Activated naive CD8-positive, alpha-beta T cell treated with anti-CD3 and anti-CD28 coated beads for 36 hours (primary cell): ENCODE data around the gene TMEM39B. TPM values are rescaled to one million over a fixed set of nuclear protein-coding genes. Genes with fewer than 3 reads are reported as not detected.
A peak's percentile ranks its signal among the peaks of the same experiment; 100 is the strongest.
"Not testable (repeated sequence)": the region's sequence is repeated elsewhere in the genome, so short reads cannot be mapped to it uniquely, and the experiment has no call there.

Experiments used
- DNase-seq: peaks from one replicate; pipeline ENCODE4 v3.0.0; 2021
- H3K27ac Mint-ChIP-seq: one replicate; pipeline ENCODE4 v1.8.0; 2022; ENCODE audit warnings: mild to moderate bottlenecking, moderate library complexity, mixed read lengths
- H3K27me3 Mint-ChIP-seq: one replicate; pipeline ENCODE4 v1.8.0; 2022; ENCODE audit warnings: mild to moderate bottlenecking, mixed read lengths
- H3K36me3 Mint-ChIP-seq: one replicate; pipeline ENCODE4 v1.8.0; 2021; ENCODE audit warnings: mild to moderate bottlenecking, mixed read lengths
- H3K4me1 Mint-ChIP-seq: one replicate; pipeline ENCODE4 v1.8.0; 2021; ENCODE audit warnings: mixed read lengths
- H3K4me3 Mint-ChIP-seq: one replicate; pipeline ENCODE4 v1.8.0; 2022; ENCODE audit warnings: mild to moderate bottlenecking, moderate library complexity, mixed read lengths
- H3K9me3 Mint-ChIP-seq: one replicate; pipeline ENCODE4 v1.8.0; 2022; ENCODE audit warnings: mixed read lengths
- total RNA-seq, 2 experiments: library from RNA; stranded (reverse); gene quantifications; one replicate each; pipeline ENCODE4 v1.2.3, GENCODE V29; 2021

Gene TMEM39B
- total RNA-seq, 2 experiments from 2014 or later: 24.0 to 25.2 TPM

GRCh38 chr1:32056598-32056997 is 16.1 kb upstream of the TMEM39B start:
- Mint-ChIP-seq H3K4me3 (no peak overlapping the region), H3K4me1 (peaks cover 2% of the 10 kb centered on the region), H3K27ac (no peak overlapping the region), H3K9me3 (no peaks in the 10 kb centered on the region), H3K27me3 (no peaks in the 10 kb centered on the region), H3K36me3 (peaks cover 11% of the 10 kb centered on the region)
- no peak for DNase-seq

DNA sequence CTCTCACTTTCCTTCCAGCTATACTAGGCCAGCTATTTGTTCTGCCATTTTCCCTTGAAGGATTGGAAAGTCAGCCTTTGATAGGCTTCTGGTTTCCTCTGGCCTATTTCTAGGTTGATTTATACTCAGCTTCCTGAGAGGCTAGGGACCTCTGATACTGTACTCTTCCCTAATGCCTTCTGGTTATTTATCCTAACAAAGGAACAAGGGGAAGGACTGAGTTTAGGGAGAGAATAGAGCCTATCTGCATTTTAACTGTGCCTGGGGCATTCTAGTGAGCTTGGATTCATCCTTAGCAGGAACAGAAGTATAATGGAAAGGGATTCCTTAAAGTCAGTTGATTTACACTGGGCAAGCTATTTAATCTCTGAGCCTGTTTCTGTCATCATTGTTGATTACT is 11.8 kb upstream of the TMEM39B start:
- peaks cover 3% of the 10 kb centered on the region for H3K36me3 Mint-ChIP-seq
- H3K27me3 Mint-ChIP-seq: no peaks in the 10 kb centered on the region
- no peak for DNase-seq
- H3K27ac Mint-ChIP-seq: no peak overlapping the region
- H3K4me1 Mint-ChIP-seq: peaks cover 6% of the 10 kb centered on the region
- H3K9me3 Mint-ChIP-seq: no peaks in the 10 kb centered on the region
- H3K4me3 Mint-ChIP-seq: no peak overlapping the region

DNA sequence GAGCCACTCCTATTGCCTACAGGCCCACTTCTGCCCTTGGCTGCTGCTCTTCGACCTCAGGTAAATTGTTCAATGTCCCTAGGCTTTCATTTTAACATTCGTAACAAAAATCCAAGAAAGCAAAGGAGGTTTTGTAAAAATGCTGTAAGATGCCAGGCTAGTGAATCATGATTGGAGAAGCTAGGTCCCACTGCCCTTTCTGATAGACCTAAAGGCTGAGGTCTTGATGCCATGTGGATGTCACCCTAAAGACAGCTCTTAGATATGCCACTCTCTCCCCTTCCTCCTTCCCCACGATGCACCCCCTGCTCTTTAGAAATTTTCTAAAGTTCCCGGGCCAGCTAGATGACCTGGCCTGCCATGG is 9.9 kb upstream of the TMEM39B start:
- no peak for DNase-seq
- Mint-ChIP-seq H3K27me3 (no peaks in the 10 kb centered on the region), H3K4me1 (peaks cover 13% of the 10 kb centered on the region), H3K27ac (no peak overlapping the region), H3K9me3 (no peaks in the 10 kb centered on the region), H3K36me3 (peaks cover 3% of the 10 kb centered on the region), H3K4me3 (no peak overlapping the region)

DNA sequence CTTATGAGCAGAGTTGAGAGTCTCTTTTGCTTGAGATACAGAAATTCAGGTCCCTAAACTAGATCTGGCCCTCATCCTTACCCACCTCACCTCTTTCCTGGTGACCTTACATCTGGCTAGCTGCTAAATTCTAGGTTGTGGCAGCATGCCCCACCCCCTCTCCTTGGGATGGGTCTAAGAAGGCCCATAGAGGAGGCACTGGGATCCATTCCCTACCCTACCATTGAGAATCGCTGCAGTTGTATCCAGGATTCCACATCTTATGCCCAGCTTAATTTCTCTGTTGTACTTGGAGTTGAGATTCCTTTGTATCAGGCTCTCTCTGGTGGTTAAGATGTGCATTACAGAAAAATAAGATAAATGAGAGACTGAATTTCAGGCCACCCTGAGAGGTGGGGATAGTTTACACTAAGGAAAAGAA is 9.5 kb upstream of the TMEM39B start:
- H3K27ac Mint-ChIP-seq: peak overlapping the region; percentile 9
- H3K36me3 Mint-ChIP-seq: peaks cover 3% of the 10 kb centered on the region
- no peaks in the 10 kb centered on the region for H3K27me3 Mint-ChIP-seq
- H3K4me1 Mint-ChIP-seq: peaks cover 13% of the 10 kb centered on the region
- H3K9me3 Mint-ChIP-seq: no peaks in the 10 kb centered on the region
- no peak overlapping the region for H3K4me3 Mint-ChIP-seq
- no peak for DNase-seq

DNA sequence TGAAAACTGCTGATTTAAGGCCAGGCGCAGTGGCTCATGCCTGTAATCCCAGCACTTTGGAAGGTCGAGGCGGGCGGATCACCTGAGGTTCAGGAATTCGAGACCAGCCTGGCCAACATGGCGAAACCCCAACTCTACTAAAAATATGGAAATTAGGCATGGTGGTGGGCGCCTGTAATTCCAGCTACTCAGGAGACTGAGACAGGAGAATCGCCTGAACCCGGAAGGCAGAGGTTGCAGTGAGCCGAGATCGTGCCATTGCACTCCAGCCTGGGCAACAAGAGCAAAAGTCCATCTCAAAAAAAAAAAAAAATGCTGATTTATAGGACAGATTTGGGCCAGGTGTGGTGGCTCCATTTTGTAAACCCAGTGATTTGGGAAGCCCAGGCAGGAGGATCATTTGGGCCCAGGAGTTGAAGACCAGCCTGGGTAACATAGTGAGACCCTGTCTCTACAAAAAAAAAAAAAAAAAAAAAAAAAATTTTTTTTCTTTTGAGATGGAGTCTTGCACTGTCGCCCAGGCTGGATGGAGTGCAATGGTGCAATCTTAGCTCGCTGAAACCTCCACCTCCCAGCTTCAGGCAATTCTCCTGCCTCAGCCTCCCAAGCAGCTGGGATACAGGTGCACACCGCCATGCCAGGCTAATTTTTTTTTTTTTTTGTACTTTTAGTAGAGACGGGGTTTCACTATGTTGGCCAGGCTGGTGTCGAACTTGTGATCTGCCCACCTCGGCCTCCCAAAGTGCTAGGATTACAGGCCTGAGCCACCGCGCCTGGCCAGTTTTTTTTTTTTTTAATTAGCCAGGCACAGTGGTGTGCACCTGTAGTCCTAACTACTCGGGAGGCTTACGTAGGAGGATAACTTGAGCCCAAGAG is 6.9 kb upstream of the TMEM39B start:
- not testable (repeated sequence) for H3K4me3 Mint-ChIP-seq, H3K27ac Mint-ChIP-seq, DNase-seq

GRCh38 chr1:32066489-32066873 is 6.3 kb upstream of the TMEM39B start:
- Mint-ChIP-seq H3K27ac (no peak overlapping the region), H3K4me3 (no peak overlapping the region), H3K27me3 (no peaks in the 10 kb centered on the region), H3K4me1 (peaks cover 12% of the 10 kb centered on the region), H3K9me3 (no peaks in the 10 kb centered on the region), H3K36me3 (no peaks in the 10 kb centered on the region)
- DNase-seq: no peak

More for the DNA sequence above, 6.9 kb upstream of the TMEM39B start:
- H3K4me1 Mint-ChIP-seq: peaks cover 13% of the 10 kb centered on the region
- H3K27me3 Mint-ChIP-seq, H3K9me3 Mint-ChIP-seq, H3K36me3 Mint-ChIP-seq: not testable (repeated sequence)

GRCh38 chr1:32068957-32069588 is 3.7 kb upstream of the TMEM39B start:
- H3K4me3 Mint-ChIP-seq: no peak overlapping the region
- H3K27ac Mint-ChIP-seq: no peak overlapping the region
- peaks cover 21% of the 10 kb centered on the region for H3K4me1 Mint-ChIP-seq
- H3K27me3 Mint-ChIP-seq: no peaks in the 10 kb centered on the region
- DNase-seq: no peak
- H3K36me3 Mint-ChIP-seq: no peaks in the 10 kb centered on the region
- no peaks in the 10 kb centered on the region for H3K9me3 Mint-ChIP-seq

- Mint-ChIP-seq H3K27ac (peak overlapping the region; percentile 84), H3K4me3 (peak overlapping the region; percentile 90)
Observed at GRCh38 chr1:32071758-32072621, 749 bp upstream of the TMEM39B start.

DNA sequence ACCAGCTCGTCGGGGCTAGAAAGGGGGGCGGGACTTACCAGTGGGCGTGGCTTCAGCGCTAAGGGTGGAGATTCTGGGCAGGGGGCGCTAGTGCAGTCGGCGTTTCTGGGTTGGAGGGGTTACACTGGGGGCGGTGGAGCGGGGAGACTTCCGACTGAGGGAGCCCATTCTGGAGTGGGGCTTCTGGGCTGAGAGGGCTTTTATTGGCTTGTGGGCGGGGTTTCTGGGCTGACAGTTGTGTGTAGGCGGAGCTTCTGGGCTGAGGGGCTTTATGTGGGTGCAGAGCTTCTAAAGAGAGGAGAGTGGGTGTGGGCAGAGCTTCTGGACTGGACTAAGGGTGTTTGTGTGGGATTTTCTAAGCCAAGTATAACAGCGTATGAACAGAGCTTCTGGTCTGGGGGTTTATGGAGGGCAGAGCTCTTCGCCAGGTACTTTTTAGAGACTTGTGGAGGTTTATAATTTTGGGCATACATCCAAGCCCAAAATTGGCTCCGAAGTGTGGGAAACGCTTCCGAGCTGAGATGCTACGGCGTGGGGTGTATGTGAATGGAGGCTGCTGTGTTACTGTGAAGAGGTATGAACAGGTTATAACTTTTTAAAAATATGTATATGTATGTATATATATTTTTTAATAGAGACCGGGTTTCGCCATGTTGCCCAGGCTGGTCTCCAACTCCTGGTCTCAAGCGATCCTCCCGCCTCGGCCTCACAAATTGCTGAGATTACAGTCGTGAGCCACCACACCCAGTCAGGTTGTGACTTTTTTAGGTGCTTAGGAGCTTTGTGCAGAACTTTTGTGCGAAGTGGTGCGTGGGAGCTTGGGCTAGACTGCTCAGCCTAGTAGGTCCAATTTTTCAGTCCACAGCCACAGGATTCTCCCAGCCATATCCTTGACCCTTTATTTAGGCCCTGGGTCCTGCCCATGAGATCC is 825 bp downstream of the TMEM39B start:
- Mint-ChIP-seq H3K4me3 (peak overlapping the region; percentile 90), H3K4me1 (peaks cover 26% of the 10 kb centered on the region), H3K27me3 (no peaks in the 10 kb centered on the region), H3K9me3 (no peaks in the 10 kb centered on the region), H3K27ac (peak overlapping the region; percentile 84), H3K36me3 (peaks cover 3% of the 10 kb centered on the region)
- no peak for DNase-seq

More at GRCh38 chr1:32071758-32072621, 749 bp upstream of the TMEM39B start:
- Mint-ChIP-seq H3K4me1 (peaks cover 26% of the 10 kb centered on the region), H3K9me3 (no peaks in the 10 kb centered on the region), H3K36me3 (no peaks in the 10 kb centered on the region), H3K27me3 (no peaks in the 10 kb centered on the region)
- no peak for DNase-seq

- peak overlapping the region; percentile 1 for H3K27ac Mint-ChIP-seq
- peaks cover 3% of the 10 kb centered on the region for H3K36me3 Mint-ChIP-seq
- H3K9me3 Mint-ChIP-seq: no peaks in the 10 kb centered on the region
- no peak for DNase-seq
- peak overlapping the region; percentile 35 for H3K4me3 Mint-ChIP-seq
- H3K4me1 Mint-ChIP-seq: peaks cover 26% of the 10 kb centered on the region
- H3K27me3 Mint-ChIP-seq: no peaks in the 10 kb centered on the region
Observed at GRCh38 chr1:32074841-32075240, 2.1 kb downstream of the TMEM39B start.

DNA sequence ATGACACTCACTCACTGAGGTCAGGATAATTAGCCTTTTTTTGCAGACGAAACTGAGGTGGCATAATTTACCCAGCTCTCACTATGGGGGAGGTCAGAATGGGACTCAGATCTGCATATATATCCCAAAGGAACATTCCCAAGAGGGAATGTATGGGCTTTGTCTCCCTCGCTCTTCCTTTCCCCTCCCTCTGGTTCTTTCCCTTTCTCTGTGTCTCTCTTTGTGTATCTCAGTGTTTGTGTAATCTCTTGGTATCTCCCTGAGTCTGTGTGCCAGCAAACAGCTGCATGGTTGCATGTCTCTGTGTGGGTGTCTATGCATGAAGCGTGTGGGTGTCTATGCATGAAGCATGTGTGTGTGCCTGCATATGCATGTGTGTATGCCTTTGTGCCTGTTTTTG is 4.7 kb downstream of the TMEM39B start:
- Mint-ChIP-seq H3K36me3 (peaks cover 12% of the 10 kb centered on the region), H3K4me1 (peaks cover 23% of the 10 kb centered on the region), H3K9me3 (no peaks in the 10 kb centered on the region), H3K27me3 (no peaks in the 10 kb centered on the region), H3K4me3 (no peak overlapping the region), H3K27ac (no peak overlapping the region)
- DNase-seq: no peak

DNA sequence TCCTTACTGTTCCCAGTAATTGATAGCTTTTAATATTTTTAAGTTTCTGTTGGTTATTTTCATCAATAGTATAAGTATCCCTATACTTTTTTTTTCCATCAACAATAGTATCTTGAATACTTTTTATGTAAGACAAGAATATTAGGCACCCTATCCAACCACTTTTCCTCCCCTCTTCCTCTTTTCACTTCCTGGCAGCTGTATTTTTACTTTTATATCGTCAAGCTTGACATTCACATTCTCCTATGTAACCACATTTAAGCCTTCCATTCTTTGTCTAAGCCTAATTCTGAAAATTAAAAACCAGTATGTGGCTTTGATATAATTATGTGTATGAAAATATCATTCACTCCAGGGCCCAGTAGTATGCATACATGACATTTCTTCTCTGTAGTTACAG is 9.3 kb downstream of the TMEM39B start:
- DNase-seq: no peak
- Mint-ChIP-seq H3K4me3 (no peak overlapping the region), H3K9me3 (no peaks in the 10 kb centered on the region), H3K27ac (no peak overlapping the region), H3K36me3 (peaks cover 22% of the 10 kb centered on the region), H3K4me1 (peaks cover 5% of the 10 kb centered on the region), H3K27me3 (no peaks in the 10 kb centered on the region)

- H3K4me3 Mint-ChIP-seq, H3K27me3 Mint-ChIP-seq, H3K4me1 Mint-ChIP-seq, H3K9me3 Mint-ChIP-seq, H3K27ac Mint-ChIP-seq, DNase-seq: not testable (repeated sequence)
- H3K36me3 Mint-ChIP-seq: peaks cover 16% of the 10 kb centered on the region
Observed at GRCh38 chr1:32086381-32086780, 13.6 kb downstream of the TMEM39B start.

DNA sequence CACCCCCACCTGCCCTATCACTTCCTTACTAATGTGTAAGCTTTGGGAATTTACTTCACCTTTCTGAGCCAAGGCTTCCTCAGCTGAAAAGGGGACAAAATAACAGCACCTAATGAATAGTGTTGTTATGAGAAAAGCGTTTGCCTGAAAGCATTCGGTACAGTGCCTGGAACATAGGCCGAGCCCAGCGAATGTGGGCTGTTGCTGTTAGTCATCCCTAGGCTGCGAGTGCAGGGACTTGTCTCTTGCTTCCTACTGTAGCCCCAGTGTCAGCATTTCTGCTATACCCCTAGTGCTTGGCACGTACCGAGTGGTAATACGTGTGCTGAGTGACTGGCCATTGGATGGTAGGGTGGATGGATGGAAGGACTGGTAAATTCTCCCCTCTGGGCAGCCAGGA is 18.4 kb downstream of the TMEM39B start:
- DNase-seq: no peak
- Mint-ChIP-seq H3K27ac (no peak overlapping the region), H3K36me3 (peaks cover 15% of the 10 kb centered on the region), H3K9me3 (no peaks in the 10 kb centered on the region), H3K4me1 (no peaks in the 10 kb centered on the region), H3K4me3 (no peak overlapping the region), H3K27me3 (no peaks in the 10 kb centered on the region)
